Muscle of leg (tissue), 11 donors: Measurements from ENCODE around the gene IL12RB1. TPM values are rescaled to one million over a fixed set of nuclear protein-coding genes. Genes with fewer than 3 reads are reported as not detected.
"Not testable (repeated sequence)": the region's sequence is repeated elsewhere in the genome, so short reads cannot be mapped to it uniquely, and the experiment has no call there.

Experiments
- DNase-seq: peaks from one replicate; pipeline ENCODE4 v3.0.0; 2013
- H3K27ac ChIP-seq: one replicate; pipeline ENCODE4 v1.5.1; 2013; ENCODE audit warnings: mild to moderate bottlenecking, low read length, control low read depth
- H3K27me3 ChIP-seq: one replicate; pipeline ENCODE4 v1.6.1; 2013; ENCODE audit warnings: low read length; ENCODE audit not compliant: control insufficient read depth, insufficient read depth
- H3K36me3 ChIP-seq: one replicate; pipeline ENCODE4 v1.6.1; 2013; ENCODE audit warnings: low read length; ENCODE audit not compliant: control insufficient read depth, insufficient read depth
- H3K4me1 ChIP-seq: one replicate; pipeline ENCODE4 v1.6.1; 2013; ENCODE audit warnings: low read length; ENCODE audit not compliant: control insufficient read depth, insufficient read depth
- H3K4me3 ChIP-seq: one replicate; pipeline ENCODE4 v1.5.1; 2013; ENCODE audit warnings: low read length, control low read depth
- H3K9me3 ChIP-seq: replicated peaks from 2 replicates; pipeline ENCODE4 v1.6.1; 2013; ENCODE audit warnings: low read depth, low read length; ENCODE audit not compliant: control insufficient read depth
- WGBS: methylation state at CpG from one replicate; pipeline ENCODE4 v1.1.5; 2013; ENCODE audit warnings: missing lambda C conversion rate; ENCODE audit not compliant: insufficient coverage; 5-methylcytosine and 5-hydroxymethylcytosine counted together
- polyA plus RNA-seq, 8 donors: library from polyadenylated mRNA; unstranded; fragments of 120-200 nt; gene quantifications; one replicate each; pipeline versions ENCODE4 v1.2.1 to v1.2.3, GENCODE V29; 2013; ENCODE audit warnings: inconsistent platforms in 1 of 8, low replicate concordance in 1 of 8; ENCODE audit not compliant: insufficient read length in 8 of 8, insufficient read depth in 1 of 8
- total RNA-seq: library from RNA; stranded (reverse); fragments of 120-200 nt; gene quantifications from one replicate; pipeline ENCODE4 v1.2.4, GENCODE V29; 2013

The IL12RB1 gene
- total and polyA plus RNA-seq, 9 donors, result 0.15 to 0.71 (median 0.31) TPM

- no peak overlapping the region for H3K27ac ChIP-seq
Observed at GRCh38 chr19:18053576-18054219, 33.0 kb downstream of the IL12RB1 start.

DNA sequence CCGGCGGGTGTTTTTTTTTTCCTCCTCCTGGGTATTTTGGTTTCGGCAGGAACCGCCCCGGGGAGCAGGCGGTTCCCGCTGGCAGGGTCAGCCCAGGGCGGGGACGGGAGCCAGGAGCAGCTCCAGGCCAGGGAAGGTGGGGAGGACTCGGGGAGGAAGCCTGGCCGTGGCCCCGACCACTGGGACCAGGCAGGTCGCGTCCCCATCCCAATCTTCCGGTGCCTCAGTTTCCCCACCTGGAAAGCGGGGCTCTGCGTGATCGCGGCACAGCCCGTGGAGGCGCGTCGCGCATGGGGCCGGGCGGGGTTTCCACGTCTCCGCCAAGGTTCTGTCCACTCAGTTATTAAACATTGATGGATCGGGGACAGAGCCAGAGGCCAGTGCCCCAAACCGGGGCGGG is 34.8 kb downstream of the IL12RB1 start:
- DNase-seq, result no peak
- 11% methylated on average over 12 of the region's 31 CpGs for WGBS
- H3K27me3 ChIP-seq, result peaks cover 25% of the 10 kb centered on the region
- H3K9me3 ChIP-seq, result no peaks in the 10 kb centered on the region
- H3K4me3 ChIP-seq, result no peak overlapping the region
- peaks cover 10% of the 10 kb centered on the region for H3K4me1 ChIP-seq
- no peaks in the 10 kb centered on the region for H3K36me3 ChIP-seq
- H3K27ac ChIP-seq, result no peak overlapping the region

More at GRCh38 chr19:18053576-18054219, 33.0 kb downstream of the IL12RB1 start:
- Histone ChIP-seq H3K36me3 (no peaks in the 10 kb centered on the region), H3K4me1 (peaks cover 17% of the 10 kb centered on the region), H3K4me3 (no peak overlapping the region), H3K9me3 (no peaks in the 10 kb centered on the region), H3K27me3 (peaks cover 25% of the 10 kb centered on the region)
- WGBS, result 56% methylated on average over 2 of the region's 9 CpGs
- DNase-seq, result no peak

GRCh38 chr19:18049385-18049784 is 37.3 kb downstream of the IL12RB1 start:
- Histone ChIP-seq H3K27ac (no peak overlapping the region), H3K4me3 (no peak overlapping the region), H3K9me3 (no peaks in the 10 kb centered on the region), H3K27me3 (peaks cover 25% of the 10 kb centered on the region), H3K36me3 (no peaks in the 10 kb centered on the region), H3K4me1 (peaks cover 21% of the 10 kb centered on the region)
- 41% methylated on average over 4 of the region's 10 CpGs for WGBS
- peak; percentile 90 for DNase-seq

GRCh38 chr19:18046059-18046718 is 40.5 kb downstream of the IL12RB1 start:
- no peak for DNase-seq
- Histone ChIP-seq H3K4me1 (peaks cover 16% of the 10 kb centered on the region), H3K27me3 (peaks cover 11% of the 10 kb centered on the region), H3K9me3 (no peaks in the 10 kb centered on the region), H3K36me3 (no peaks in the 10 kb centered on the region), H3K4me3 (no peak overlapping the region), H3K27ac (no peak overlapping the region)
- WGBS, result 58% methylated on average over 14 of the region's 14 CpGs

- H3K4me3 ChIP-seq, result peak overlapping the region; percentile 26
- 88% methylated on average over 5 of the region's 7 CpGs for WGBS
- no peak for DNase-seq
- peaks cover 2% of the 10 kb centered on the region for H3K9me3 ChIP-seq
- peaks cover 16% of the 10 kb centered on the region for H3K4me1 ChIP-seq
- peaks cover 5% of the 10 kb centered on the region for H3K27me3 ChIP-seq
- H3K27ac ChIP-seq, result peak overlapping the region; percentile 18
- H3K36me3 ChIP-seq, result no peaks in the 10 kb centered on the region
Observed at GRCh38 chr19:18045307-18046050, 41.3 kb downstream of the IL12RB1 start.

GRCh38 chr19:18044825-18045304 is 41.9 kb downstream of the IL12RB1 start:
- WGBS, result 0% methylated on average over 5 of the region's 12 CpGs
- no peaks in the 10 kb centered on the region for H3K36me3 ChIP-seq
- H3K4me3 ChIP-seq, result peak overlapping the region; percentile 26
- peaks cover 16% of the 10 kb centered on the region for H3K4me1 ChIP-seq
- peak overlapping the region; percentile 18 for H3K27ac ChIP-seq
- peaks cover 3% of the 10 kb centered on the region for H3K9me3 ChIP-seq
- peaks cover 2% of the 10 kb centered on the region for H3K27me3 ChIP-seq
- peak; percentile 89 for DNase-seq

GRCh38 chr19:18043676-18044075 is 43.1 kb downstream of the IL12RB1 start:
- WGBS, result no CpG with 5 or more reads among the region's 3 CpGs
- H3K27ac ChIP-seq, result no peak overlapping the region
- DNase-seq, result no peak
- H3K27me3 ChIP-seq, result peaks cover 2% of the 10 kb centered on the region
- H3K4me3 ChIP-seq, result no peak overlapping the region
- H3K9me3 ChIP-seq, result peaks cover 3% of the 10 kb centered on the region
- no peaks in the 10 kb centered on the region for H3K36me3 ChIP-seq
- H3K4me1 ChIP-seq, result peaks cover 11% of the 10 kb centered on the region

DNA sequence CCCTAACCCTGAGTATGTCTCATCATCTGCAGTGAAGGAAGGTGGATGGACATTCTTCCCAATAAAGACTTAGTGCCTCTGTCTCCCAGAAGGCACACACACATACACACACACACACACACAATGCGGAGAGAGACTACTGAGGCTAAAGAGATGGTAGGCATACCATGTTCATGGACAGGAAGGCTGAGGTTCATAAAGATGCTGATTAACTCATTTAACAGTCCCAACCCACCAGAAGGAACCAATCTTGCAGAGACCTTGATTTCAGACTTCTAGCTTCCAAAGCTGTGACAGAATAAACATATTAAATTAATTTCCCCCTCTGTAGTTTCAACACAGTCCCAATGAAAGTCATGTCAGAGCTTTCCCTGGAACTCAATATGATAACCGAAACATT is 45.7 kb downstream of the IL12RB1 start:
- WGBS, result 83% methylated on average over 1 of the region's 2 CpGs
- peaks cover 11% of the 10 kb centered on the region for H3K4me1 ChIP-seq
- no peak overlapping the region for H3K4me3 ChIP-seq
- peaks cover 3% of the 10 kb centered on the region for H3K9me3 ChIP-seq
- peaks cover 2% of the 10 kb centered on the region for H3K27me3 ChIP-seq
- no peak overlapping the region for H3K27ac ChIP-seq
- H3K36me3 ChIP-seq, result no peaks in the 10 kb centered on the region
- DNase-seq, result no peak

DNA sequence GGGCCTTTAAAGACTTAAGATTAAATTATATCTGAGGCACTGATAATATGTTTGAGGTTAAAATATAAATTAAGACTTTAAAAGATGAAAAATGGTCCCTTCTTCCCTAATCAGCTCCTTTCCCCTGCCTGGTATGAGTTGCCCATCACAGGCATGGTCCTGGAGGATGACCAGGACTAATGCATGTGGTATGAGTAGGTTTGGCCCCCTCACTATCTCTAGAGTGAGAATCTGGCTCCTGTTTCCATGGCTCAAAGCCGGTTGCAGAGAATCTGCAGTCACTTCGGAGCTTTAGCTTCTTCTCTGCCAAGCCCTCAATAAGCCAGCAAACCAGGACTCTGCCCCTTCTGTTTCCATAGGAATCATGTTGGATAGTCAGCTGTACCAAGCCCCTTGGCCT is 54.6 kb downstream of the IL12RB1 start:
- 25% methylated on average over 1 of the region's 2 CpGs for WGBS
- H3K9me3 ChIP-seq, H3K27me3 ChIP-seq, DNase-seq, H3K27ac ChIP-seq, H3K36me3 ChIP-seq, H3K4me3 ChIP-seq: not testable (repeated sequence)
- peaks cover 13% of the 10 kb centered on the region for H3K4me1 ChIP-seq

DNA sequence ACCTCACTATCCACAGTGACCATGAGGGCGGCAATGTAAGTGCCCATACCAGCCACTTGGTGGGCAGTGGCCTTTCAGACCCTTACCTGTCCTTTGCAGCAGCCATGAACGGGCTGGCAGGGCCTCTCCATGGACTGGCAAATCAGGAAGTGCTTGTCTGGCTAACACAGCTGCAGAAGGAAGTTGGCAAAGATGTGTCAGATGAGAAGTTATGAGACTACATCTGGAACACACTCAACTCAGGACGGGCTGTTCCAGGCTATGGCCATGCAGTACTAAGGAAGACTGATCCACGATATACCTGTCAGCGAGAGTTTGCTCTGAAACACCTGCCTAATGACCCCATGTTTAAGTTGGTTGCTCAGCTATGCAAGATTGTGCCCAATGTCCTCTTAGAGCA is 55.3 kb downstream of the IL12RB1 start:
- H3K27ac ChIP-seq, H3K27me3 ChIP-seq, H3K36me3 ChIP-seq, DNase-seq, H3K4me3 ChIP-seq, H3K9me3 ChIP-seq: not testable (repeated sequence)
- peaks cover 13% of the 10 kb centered on the region for H3K4me1 ChIP-seq
- WGBS, result 81% methylated on average over 3 of the region's 5 CpGs
